ENCODE data around the gene ZNF205. TPM values are rescaled to one million over a fixed set of nuclear protein-coding genes. Genes with fewer than 3 reads are reported as not detected.

ZNF205 gene
- total and polyA plus RNA-seq, 10 of the 15 experiments (the other 5 are each of a cell fraction or from before 2014, with no cell fraction given) = 0.26 to 1.5 (median 0.78) TPM; not detected in 2

- no peak for FAIRE-seq
Observed at GRCh38 chr16:3147046-3147756, 34.8 kb downstream of the ZNF205 start.

More at GRCh38 chr16:3147046-3147756, 34.8 kb downstream of the ZNF205 start:
- Histone ChIP-seq H3K36me3 (ENCODE audit: control insufficient read depth in 2 of 2, insufficient read depth in 2 of 2, low read length in 1 of 2) (no peaks in the 10 kb centered on the region), H3K4me1 (ENCODE audit: control insufficient read depth, insufficient read depth, low read length) (peaks cover under 1% of the 10 kb centered on the region; the same call in 1 of the 2 replicates), H3K4me2 (ENCODE audit: control insufficient read depth, insufficient read depth) (no peak overlapping the region), H2AFZ (ENCODE audit: control insufficient read depth, low read depth, low read length) (no peak overlapping the region), H3K9ac (ENCODE audit: control insufficient read depth, insufficient read depth, low read length) (no peak overlapping the region), H3K27ac (ENCODE audit: control insufficient read depth, insufficient read depth) (no peak overlapping the region), H3K79me2 (ENCODE audit: control insufficient read depth, insufficient read depth, low read length) (no peaks in the 10 kb centered on the region), H3K4me3 (no peak overlapping the region), H3K27me3 (replicated peaks in 1 of 2; ENCODE audit: control insufficient read depth in 2 of 2, insufficient read depth in 2 of 2, low read length in 1 of 2) (no peaks in the 10 kb centered on the region), H3K9me3 (replicated peaks; ENCODE audit: control insufficient read depth, insufficient read depth, low read length) (no peaks in the 10 kb centered on the region), H4K20me1 (ENCODE audit: control insufficient read depth, insufficient read depth) (no peaks in the 10 kb centered on the region)
- ChIA-PET CTCF (interaction anchor here (0.6 to 3.1 kb wide), 3 partner anchors 12 to 119 kb away, joined by 3 to 13 read pairs (median 3); no protein-coding TSS in a partner anchor), POLR2A (interaction anchor here (0.5 to 1.4 kb wide), 2 partner anchors 11 to 308 kb away, joined by 4 to 6 read pairs; no protein-coding TSS in a partner anchor), SMC1A (ENCODE audit: uncharacterized antibody, unreplicated experiment) (interaction anchor here (1.5 kb wide), 1 partner anchor 18 kb away, joined by 4 read pairs; no protein-coding TSS in a partner anchor), RAD21 (ENCODE audit: unreplicated experiment) (interaction anchor here (0.5 to 1.2 kb wide), 2 partner anchors 13 to 34 kb away, joined by 3 read pairs; no protein-coding TSS in a partner anchor)
- DNase-seq (ENCODE audit: low read depth, low spot score) = no peak
- TF ChIP-seq CHD1 (IDR thresholded peaks at IDR 0.05; ENCODE audit: low read depth, low read length) (no peak), BCL3 (IDR thresholded peaks at IDR 0.05; ENCODE audit: borderline replicate concordance, insufficient read depth, low read depth, low read length, poor library complexity, severe bottlenecking) (no peak), ZBED1 (IDR thresholded peaks at IDR 0.05; ENCODE audit: borderline replicate concordance) (no peak), BRCA1 (IDR thresholded peaks at IDR 0.05; ENCODE audit: low read depth, low read length) (no peak), ZNF592 (IDR thresholded peaks at IDR 0.05) (no peak), LARP7 (IDR thresholded peaks at IDR 0.05) (no peak), RCOR1 (conservative IDR thresholded peaks at IDR 0.05; ENCODE audit: low read depth, low read length) (no peak), ZNF24 (IDR thresholded peaks at IDR 0.05) (no peak), MYC (IDR thresholded peaks at IDR 0.05; ENCODE audit: insufficient read depth, insufficient read length, insufficient replicate concordance, low read length, severe bottlenecking) (no peak)
- ATAC-seq = no peak
- no TSS peak for BruUV-seq (replicated peaks)
- in situ Hi-C loops (cut with MboI) (no loop called here), intact Hi-C loops (cut with micrococcal nuclease; ENCODE audit: unreplicated experiment) (no loop called here)
- 60% methylated on average over 16 of the region's 16 CpGs for WGBS (ENCODE audit: insufficient coverage, insufficient replicate concordance, low lambda C conversion rate, missing lambda C conversion rate)

All from GM12878 (cell line).